ENCODE results near the gene RAD51B. TPM values are rescaled to one million over a fixed set of nuclear protein-coding genes. Genes with fewer than 3 reads are reported as not detected.

The RAD51B gene
- polyA plus RNA-seq, 3 donors: 3.6 to 11.6 (median 9.4) TPM

- Mint-ChIP-seq H3K27ac (no peak overlapping the region), H3K36me3 (peaks cover 5 to 12% of the 10 kb centered on the region in 2 donors), H3K4me1 (no peaks in the 10 kb centered on the region)
These were observed 284.3 kb downstream of the RAD51B start for GRCh38 chr14:68103853-68104252.

GRCh38 chr14:68104518-68104917 is 284.9 kb downstream of the RAD51B start:
- Mint-ChIP-seq H3K4me1 (peaks cover 4% of the 10 kb centered on the region), H3K36me3 (peaks cover 5 to 12% of the 10 kb centered on the region in 2 donors), H3K4me3 (no peak overlapping the region), H3K27ac (no peak overlapping the region), H3K27me3 (ENCODE audit: low read depth in 3 of 3) (peaks cover 0 to 2% (median 0%) of the 10 kb centered on the region in 3 donors), H3K9me3 (peaks cover 27 to 32% (median 28%) of the 10 kb centered on the region in 7 donors)
- Histone ChIP-seq H4K20me1 (ENCODE audit: insufficient read depth, low read length) (no peaks in the 10 kb centered on the region), H3K79me2 (ENCODE audit: insufficient read depth, low read length) (no peaks in the 10 kb centered on the region), H3K36me3 (replicated peaks in 1 of 2; ENCODE audit: control insufficient read depth in 1 of 2, insufficient read depth in 2 of 2, low read length in 2 of 2) (peaks cover 0 to 13% of the 10 kb centered on the region in 2 donors), H3K9me3 (replicated peaks in 1 of 2; ENCODE audit: control insufficient read depth in 1 of 2, insufficient read depth in 1 of 2, low read length in 2 of 2) (peaks cover 27% of the 10 kb centered on the region in 2 donors), H3K4me1 (ENCODE audit: control insufficient read depth in 1 of 2, insufficient read depth in 2 of 2, low read length in 2 of 2) (no peaks in the 10 kb centered on the region), H3K9ac (ENCODE audit: insufficient read depth, low read length, poor library complexity, severe bottlenecking) (no peak overlapping the region), H3K27me3 (ENCODE audit: control insufficient read depth in 2 of 2, insufficient read depth in 2 of 2, low read length in 2 of 2) (no peaks in the 10 kb centered on the region), H3K4me2 (replicated peaks; ENCODE audit: extremely low read depth, low read length, poor library complexity, severe bottlenecking) (no peak overlapping the region), H3K27ac (ENCODE audit: low read depth in 1 of 2, low read length in 2 of 2) (no peak overlapping the region), H2AFZ (ENCODE audit: insufficient read depth, low read depth, low read length, poor library complexity, severe bottlenecking) (no peak overlapping the region), H3K4me3 (replicated peaks in 1 of 3; ENCODE audit: low read depth in 2 of 3, low read length in 3 of 3) (no peak overlapping the region)
- DNase-seq: no peak
- TF ChIP-seq CTCF (IDR thresholded peaks at IDR 0.05): no peak
- intact Hi-C loops (cut with micrococcal nuclease): no loop called here
- no CpG with 5 or more reads among the region's 1 CpG for WGBS (ENCODE audit: insufficient coverage)

More at GRCh38 chr14:68103853-68104252, 284.3 kb downstream of the RAD51B start:
- no peak for TF ChIP-seq CTCF (IDR thresholded peaks at IDR 0.05)
- H4K20me1 ChIP-seq (ENCODE audit: insufficient read depth, low read length): no peaks in the 10 kb centered on the region
- no peak overlapping the region for H3K4me3 ChIP-seq (replicated peaks in 1 of 3; ENCODE audit: low read depth in 2 of 3, low read length in 3 of 3)
- H3K9me3 ChIP-seq (replicated peaks in 1 of 2; ENCODE audit: control insufficient read depth in 1 of 2, insufficient read depth in 1 of 2, low read length in 2 of 2): peaks cover 27% of the 10 kb centered on the region in 2 donors
- no peaks in the 10 kb centered on the region for H3K79me2 ChIP-seq (ENCODE audit: insufficient read depth, low read length)
- peaks cover 0 to 2% (median 0%) of the 10 kb centered on the region in 3 donors for H3K27me3 Mint-ChIP-seq (ENCODE audit: low read depth in 3 of 3)
- peaks cover 0 to 13% of the 10 kb centered on the region in 2 donors for H3K36me3 ChIP-seq (replicated peaks in 1 of 2; ENCODE audit: control insufficient read depth in 1 of 2, insufficient read depth in 2 of 2, low read length in 2 of 2)
- no peak overlapping the region for H2AFZ ChIP-seq (ENCODE audit: insufficient read depth, low read depth, low read length, poor library complexity, severe bottlenecking)
- DNase-seq: no peak
- no peak overlapping the region for H3K27ac ChIP-seq (ENCODE audit: low read depth in 1 of 2, low read length in 2 of 2)
- H3K4me2 ChIP-seq (replicated peaks; ENCODE audit: extremely low read depth, low read length, poor library complexity, severe bottlenecking): no peak overlapping the region
- intact Hi-C loops (cut with micrococcal nuclease): no loop called here
- no peak overlapping the region for H3K4me3 Mint-ChIP-seq
- no peaks in the 10 kb centered on the region for H3K27me3 ChIP-seq (ENCODE audit: control insufficient read depth in 2 of 2, insufficient read depth in 2 of 2, low read length in 2 of 2)
- no peak overlapping the region for H3K9ac ChIP-seq (ENCODE audit: insufficient read depth, low read length, poor library complexity, severe bottlenecking)
- H3K9me3 Mint-ChIP-seq: peaks cover 27 to 33% (median 30%) of the 10 kb centered on the region in 7 donors
- H3K4me1 ChIP-seq (ENCODE audit: control insufficient read depth in 1 of 2, insufficient read depth in 2 of 2, low read length in 2 of 2): no peaks in the 10 kb centered on the region
- 100% methylated on average over 2 of the region's 3 CpGs for WGBS (ENCODE audit: insufficient coverage)
